HL-60 (cell line): Measurements from ENCODE around the gene OPTC.

Source experiments
- POLR2AphosphoS5 ChIP-seq: IDR thresholded peaks from 2 replicates; pipeline ENCODE4 v1.6.1; 2012; ENCODE audit warnings: low read depth
- TF ChIP-seq, protein P1 (sequence below): IDR thresholded peaks from one replicate; pipeline ENCODE4 v1.5.1; 2011; ENCODE audit warnings: low read length, control low read depth, inconsistent platforms; ENCODE audit not compliant: insufficient read depth
- TF ChIP-seq, protein P2 (sequence below): IDR thresholded peaks from 2 replicates; pipeline ENCODE4 v1.6.1; 2012; ENCODE audit warnings: low read depth; ENCODE audit not compliant: insufficient replicate concordance

DNA sequence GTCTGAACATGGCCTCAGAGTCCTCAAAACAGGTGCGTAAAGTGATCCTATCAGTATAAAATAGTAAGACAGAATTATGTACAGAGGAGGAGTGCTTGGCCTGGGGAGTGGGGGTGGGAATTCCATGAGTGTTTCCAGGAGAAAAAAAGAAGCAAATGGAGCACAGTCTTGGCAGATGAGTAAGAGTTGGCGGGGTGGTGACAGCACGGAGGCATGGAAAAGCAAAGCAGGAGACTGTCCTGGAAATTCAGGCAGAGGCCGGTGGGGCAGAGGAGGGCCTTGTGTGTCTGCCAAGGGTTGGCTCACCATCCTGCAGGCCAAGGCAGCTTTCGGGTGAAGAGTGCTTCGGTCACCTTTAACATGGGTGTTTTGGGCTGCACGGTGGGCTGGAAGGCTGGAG is 63.4 kb downstream of the OPTC start:
- TF ChIP-seq, protein P1, sequence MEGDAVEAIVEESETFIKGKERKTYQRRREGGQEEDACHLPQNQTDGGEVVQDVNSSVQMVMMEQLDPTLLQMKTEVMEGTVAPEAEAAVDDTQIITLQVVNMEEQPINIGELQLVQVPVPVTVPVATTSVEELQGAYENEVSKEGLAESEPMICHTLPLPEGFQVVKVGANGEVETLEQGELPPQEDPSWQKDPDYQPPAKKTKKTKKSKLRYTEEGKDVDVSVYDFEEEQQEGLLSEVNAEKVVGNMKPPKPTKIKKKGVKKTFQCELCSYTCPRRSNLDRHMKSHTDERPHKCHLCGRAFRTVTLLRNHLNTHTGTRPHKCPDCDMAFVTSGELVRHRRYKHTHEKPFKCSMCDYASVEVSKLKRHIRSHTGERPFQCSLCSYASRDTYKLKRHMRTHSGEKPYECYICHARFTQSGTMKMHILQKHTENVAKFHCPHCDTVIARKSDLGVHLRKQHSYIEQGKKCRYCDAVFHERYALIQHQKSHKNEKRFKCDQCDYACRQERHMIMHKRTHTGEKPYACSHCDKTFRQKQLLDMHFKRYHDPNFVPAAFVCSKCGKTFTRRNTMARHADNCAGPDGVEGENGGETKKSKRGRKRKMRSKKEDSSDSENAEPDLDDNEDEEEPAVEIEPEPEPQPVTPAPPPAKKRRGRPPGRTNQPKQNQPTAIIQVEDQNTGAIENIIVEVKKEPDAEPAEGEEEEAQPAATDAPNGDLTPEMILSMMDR, result no peak
- no peak for TF ChIP-seq POLR2AphosphoS5
- TF ChIP-seq, protein P2, sequence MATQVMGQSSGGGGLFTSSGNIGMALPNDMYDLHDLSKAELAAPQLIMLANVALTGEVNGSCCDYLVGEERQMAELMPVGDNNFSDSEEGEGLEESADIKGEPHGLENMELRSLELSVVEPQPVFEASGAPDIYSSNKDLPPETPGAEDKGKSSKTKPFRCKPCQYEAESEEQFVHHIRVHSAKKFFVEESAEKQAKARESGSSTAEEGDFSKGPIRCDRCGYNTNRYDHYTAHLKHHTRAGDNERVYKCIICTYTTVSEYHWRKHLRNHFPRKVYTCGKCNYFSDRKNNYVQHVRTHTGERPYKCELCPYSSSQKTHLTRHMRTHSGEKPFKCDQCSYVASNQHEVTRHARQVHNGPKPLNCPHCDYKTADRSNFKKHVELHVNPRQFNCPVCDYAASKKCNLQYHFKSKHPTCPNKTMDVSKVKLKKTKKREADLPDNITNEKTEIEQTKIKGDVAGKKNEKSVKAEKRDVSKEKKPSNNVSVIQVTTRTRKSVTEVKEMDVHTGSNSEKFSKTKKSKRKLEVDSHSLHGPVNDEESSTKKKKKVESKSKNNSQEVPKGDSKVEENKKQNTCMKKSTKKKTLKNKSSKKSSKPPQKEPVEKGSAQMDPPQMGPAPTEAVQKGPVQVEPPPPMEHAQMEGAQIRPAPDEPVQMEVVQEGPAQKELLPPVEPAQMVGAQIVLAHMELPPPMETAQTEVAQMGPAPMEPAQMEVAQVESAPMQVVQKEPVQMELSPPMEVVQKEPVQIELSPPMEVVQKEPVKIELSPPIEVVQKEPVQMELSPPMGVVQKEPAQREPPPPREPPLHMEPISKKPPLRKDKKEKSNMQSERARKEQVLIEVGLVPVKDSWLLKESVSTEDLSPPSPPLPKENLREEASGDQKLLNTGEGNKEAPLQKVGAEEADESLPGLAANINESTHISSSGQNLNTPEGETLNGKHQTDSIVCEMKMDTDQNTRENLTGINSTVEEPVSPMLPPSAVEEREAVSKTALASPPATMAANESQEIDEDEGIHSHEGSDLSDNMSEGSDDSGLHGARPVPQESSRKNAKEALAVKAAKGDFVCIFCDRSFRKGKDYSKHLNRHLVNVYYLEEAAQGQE, result no peak
